Measurements from ENCODE around the gene PKIG. TPM values are rescaled to one million over a fixed set of nuclear protein-coding genes. Genes with fewer than 3 reads are reported as not detected.

Gene PKIG
- total RNA-seq, 4 donors from 2014 or later = 70.2 to 98.0 (median 77.7) TPM

DNA sequence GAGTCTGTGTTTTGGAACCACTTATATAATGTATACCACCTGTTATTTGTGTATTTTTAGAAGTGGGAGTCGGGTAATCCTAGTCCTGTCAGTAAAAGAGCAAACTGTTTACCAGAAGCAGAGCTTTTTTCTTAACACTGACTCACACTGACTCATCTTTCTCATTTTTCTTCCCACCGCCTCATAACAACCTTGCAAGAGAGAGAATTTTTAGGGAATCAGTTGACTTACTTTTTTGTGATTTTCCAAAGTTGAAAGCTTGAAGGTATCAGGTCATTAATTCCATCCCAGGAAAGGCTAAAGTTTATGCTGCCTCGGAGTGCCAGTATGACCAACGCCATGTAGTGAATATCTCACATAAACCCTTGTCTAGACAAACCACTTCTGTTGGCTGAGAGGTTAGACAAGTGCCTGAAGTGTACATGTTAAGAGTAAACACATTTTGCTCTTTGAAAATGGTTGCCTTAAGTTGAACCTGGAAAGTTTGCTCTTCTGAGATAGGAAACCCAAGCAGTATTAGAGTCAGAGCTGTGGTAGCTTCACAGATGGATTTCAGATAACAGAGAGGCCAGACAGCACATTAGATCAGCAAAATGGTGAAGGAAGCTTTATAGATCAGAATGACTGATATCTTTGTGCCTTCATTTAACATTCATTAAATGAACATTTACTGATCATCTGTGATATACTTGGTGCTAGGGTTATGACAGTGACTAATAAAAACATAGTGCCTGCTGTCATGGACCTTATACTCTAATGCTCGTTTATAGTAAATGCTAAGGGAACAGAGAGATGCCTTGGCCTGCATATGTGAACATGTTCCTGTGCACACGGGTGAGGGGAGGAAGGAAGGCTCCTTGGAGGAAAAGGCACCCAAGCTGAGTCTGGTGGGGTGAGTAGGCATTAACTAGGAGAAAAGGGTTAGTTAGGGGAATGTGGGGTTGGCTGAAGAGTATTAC, 29.1 kb upstream of the PKIG start:
- TF ChIP-seq CTCF (IDR thresholded peaks at IDR 0.05; ENCODE audit: low read depth) = no peak

GRCh38 chr20:44559302-44559701, 23.1 kb upstream of the PKIG start:
- TF ChIP-seq CTCF (IDR thresholded peaks at IDR 0.05; ENCODE audit: low read depth) = no peak

- no peak for TF ChIP-seq CTCF (IDR thresholded peaks at IDR 0.05; ENCODE audit: low read depth)
Observed at GRCh38 chr20:44560229-44560628, 22.1 kb upstream of the PKIG start.

- TF ChIP-seq CTCF (IDR thresholded peaks at IDR 0.05; ENCODE audit: low read depth) = no peak
Observed at GRCh38 chr20:44561876-44562275, 20.5 kb upstream of the PKIG start.

DNA sequence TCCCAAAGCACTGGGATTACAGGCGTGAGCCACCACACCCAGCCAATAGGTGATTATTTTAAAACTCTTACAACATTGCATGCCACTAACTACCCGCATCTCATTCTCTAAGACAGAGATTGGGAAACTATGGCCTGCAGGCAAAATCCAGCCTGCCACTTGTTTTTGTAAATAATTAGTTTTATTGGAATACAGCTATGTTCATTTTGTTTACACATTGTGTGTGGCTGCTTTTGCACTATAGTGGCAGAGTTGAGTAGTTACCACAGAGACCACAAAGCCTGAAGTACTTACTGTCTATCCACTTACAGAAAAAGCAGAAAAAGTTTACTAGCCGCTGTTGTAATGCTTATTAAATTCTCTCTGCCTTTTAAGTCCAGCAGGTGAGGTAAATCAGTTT, 16.4 kb upstream of the PKIG start:
- no peak for TF ChIP-seq CTCF (IDR thresholded peaks at IDR 0.05; ENCODE audit: low read depth)

DNA sequence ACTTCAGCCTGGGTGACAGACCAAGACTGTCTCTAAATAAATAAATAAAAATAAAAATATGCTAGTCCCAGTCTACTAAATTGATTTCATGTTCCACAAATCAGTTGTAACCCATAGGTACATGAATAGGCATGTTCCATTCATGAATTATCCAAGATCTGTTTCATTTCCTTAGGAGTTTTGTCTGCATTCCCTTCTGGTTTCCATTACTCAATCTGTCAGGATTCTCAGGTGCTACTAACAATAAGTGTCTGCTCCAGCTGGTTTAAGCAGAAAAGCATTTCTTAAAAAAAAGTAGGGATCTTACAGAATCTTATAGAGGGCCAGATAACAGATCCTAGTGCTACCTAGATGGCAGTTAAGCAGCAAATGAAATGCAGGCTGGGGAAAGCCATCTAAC, 15.6 kb upstream of the PKIG start:
- TF ChIP-seq CTCF (IDR thresholded peaks at IDR 0.05; ENCODE audit: low read depth) = no peak

DNA sequence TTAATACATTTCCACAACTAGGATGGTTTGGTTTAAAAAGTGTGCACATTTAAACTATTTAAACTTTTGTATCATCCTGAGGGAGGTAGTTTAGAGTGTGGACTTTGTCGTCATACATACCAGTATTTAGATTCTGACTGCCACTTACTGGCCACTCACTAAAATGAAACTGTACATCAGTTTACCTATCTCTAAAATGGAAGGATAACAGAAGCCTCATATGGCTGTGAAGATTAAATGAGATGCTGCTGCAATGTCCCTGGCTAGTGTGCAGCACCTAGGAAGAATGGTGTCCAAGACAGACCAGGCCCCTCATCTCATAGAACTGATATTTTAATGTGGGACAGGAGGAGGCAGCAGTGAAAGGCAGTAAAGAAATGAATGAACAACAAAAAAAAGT, 12.0 kb upstream of the PKIG start:
- no peak for TF ChIP-seq CTCF (IDR thresholded peaks at IDR 0.05; ENCODE audit: low read depth)

Measured in subcutaneous adipose tissue (tissue), 4 donors.